Neuronal stem cell (in vitro differentiated cells): Measurements from ENCODE around the gene KIAA1958.

ENCODE experiments used
- DNase-seq: peaks from one replicate; pipeline ENCODE4 v3.0.0-alpha.2; 2013; ENCODE audit warnings: low spot score
- H2AFZ ChIP-seq: one replicate; pipeline ENCODE4 v1.6.1; 2013; ENCODE audit warnings: mild to moderate bottlenecking, low read length, inconsistent platforms
- H2AK5ac ChIP-seq: 2 replicates; pipeline ENCODE4 v1.6.1; 2013; ENCODE audit warnings: low read depth, mild to moderate bottlenecking, inconsistent platforms, low read length, moderate library complexity, mixed read lengths
- H2BK120ac ChIP-seq: 2 replicates; pipeline ENCODE4 v1.6.1; 2013; ENCODE audit warnings: low read depth, mild to moderate bottlenecking, inconsistent platforms, low read length, moderate library complexity, mixed read lengths
- H2BK12ac ChIP-seq: one replicate; pipeline ENCODE4 v1.6.1; 2013; ENCODE audit warnings: low read length, inconsistent platforms
- H2BK15ac ChIP-seq: 2 replicates; pipeline ENCODE4 v1.6.1; 2013; ENCODE audit warnings: mild to moderate bottlenecking, low read length, inconsistent platforms, mixed read lengths
- H2BK5ac ChIP-seq: one replicate; pipeline ENCODE4 v1.6.1; 2013; ENCODE audit warnings: inconsistent platforms, mild to moderate bottlenecking, low read length, moderate library complexity
- H3K14ac ChIP-seq: one replicate; pipeline ENCODE4 v1.6.1; 2013; ENCODE audit warnings: low read length, inconsistent platforms
- H3K18ac ChIP-seq: 2 replicates; pipeline ENCODE4 v1.6.1; 2013; ENCODE audit warnings: low read length, inconsistent platforms
- H3K23ac ChIP-seq: 2 replicates; pipeline ENCODE4 v1.6.1; 2013; ENCODE audit warnings: low read depth, mild to moderate bottlenecking, mixed read lengths, low read length, inconsistent platforms; ENCODE audit not compliant: poor library complexity
- H3K27ac ChIP-seq: replicated peaks from 3 replicates; pipeline ENCODE4 v1.5.1; 2013; ENCODE audit warnings: low read length, inconsistent platforms
- H3K27me3 ChIP-seq, 3 experiments: 2 replicates each; pipeline ENCODE4 v1.6.1; 2013; ENCODE audit warnings: low read length in 3 of 3, mild to moderate bottlenecking in 2 of 3, inconsistent platforms in 1 of 3, low read depth in 1 of 3, mixed read lengths in 1 of 3, moderate library complexity in 1 of 3; ENCODE audit not compliant: control insufficient read depth in 3 of 3, insufficient read depth in 3 of 3
- H3K36me3 ChIP-seq, 2 donors: replicated peaks in 1 of 2; 2 replicates each; pipeline ENCODE4 v1.6.1; 2013; ENCODE audit warnings: low read length in 2 of 2; ENCODE audit not compliant: control insufficient read depth in 2 of 2, insufficient read depth in 2 of 2
- H3K4ac ChIP-seq: 2 replicates; pipeline ENCODE4 v1.6.1; 2013; ENCODE audit warnings: inconsistent platforms, mild to moderate bottlenecking, low read length, moderate library complexity
- H3K4me1 ChIP-seq, 2 donors: 1 replicate in 1 of 2; 2 replicates in 1 of 2; pipeline ENCODE4 v1.6.1; 2013; ENCODE audit warnings: low read length in 2 of 2, low read depth in 1 of 2; ENCODE audit not compliant: control insufficient read depth in 2 of 2, insufficient read depth in 1 of 2
- H3K4me2 ChIP-seq: one replicate; pipeline ENCODE4 v1.6.1; 2013; ENCODE audit warnings: mild to moderate bottlenecking, low read length, inconsistent platforms; ENCODE audit not compliant: insufficient read depth, poor library complexity, severe bottlenecking
- H3K4me3 ChIP-seq, 2 donors: 2 replicates each; pipeline ENCODE4 v1.5.1; 2013; ENCODE audit warnings: low read length in 2 of 2, mild to moderate bottlenecking in 2 of 2, inconsistent platforms in 1 of 2, moderate library complexity in 1 of 2
- H3K79me1 ChIP-seq: one replicate; pipeline ENCODE4 v1.6.1; 2013; ENCODE audit warnings: low read depth, mild to moderate bottlenecking, inconsistent platforms, low read length, moderate library complexity
- H3K9ac ChIP-seq: one replicate; pipeline ENCODE4 v1.6.1; 2013; ENCODE audit warnings: mild to moderate bottlenecking, low read depth, low read length, inconsistent platforms; ENCODE audit not compliant: poor library complexity
- H3K9me3 ChIP-seq, 2 donors: replicated peaks in 1 of 2; 2 replicates each; pipeline versions ENCODE3 to v1.6.1; 2013; ENCODE audit warnings: low read length in 2 of 2, mild to moderate bottlenecking in 2 of 2, inconsistent platforms in 1 of 2, low read depth in 1 of 2, mixed read lengths in 1 of 2, moderate library complexity in 1 of 2; ENCODE audit not compliant: control insufficient read depth in 2 of 2, insufficient read depth in 1 of 2
- H4K8ac ChIP-seq: one replicate; pipeline ENCODE4 v1.6.1; 2013; ENCODE audit warnings: low read depth, mild to moderate bottlenecking, inconsistent platforms, low read length, moderate library complexity
- H4K91ac ChIP-seq: one replicate; pipeline ENCODE4 v1.6.1; 2013; ENCODE audit warnings: low read length, low read depth, mild to moderate bottlenecking, inconsistent platforms; ENCODE audit not compliant: poor library complexity
- WGBS, 2 donors: extraction: QIAGEN DNeasy Blood & Tissue Kit; methylation state at CpG; one replicate each; pipeline ENCODE4 v1.1.7; 2013; ENCODE audit warnings: missing lambda C conversion rate in 2 of 2, mixed read lengths in 1 of 2; ENCODE audit not compliant: insufficient read length in 2 of 2, insufficient replicate concordance in 1 of 2; ENCODE audit errors: extremely low coverage in 2 of 2; 5-methylcytosine and 5-hydroxymethylcytosine counted together

KIAA1958 gene

DNA sequence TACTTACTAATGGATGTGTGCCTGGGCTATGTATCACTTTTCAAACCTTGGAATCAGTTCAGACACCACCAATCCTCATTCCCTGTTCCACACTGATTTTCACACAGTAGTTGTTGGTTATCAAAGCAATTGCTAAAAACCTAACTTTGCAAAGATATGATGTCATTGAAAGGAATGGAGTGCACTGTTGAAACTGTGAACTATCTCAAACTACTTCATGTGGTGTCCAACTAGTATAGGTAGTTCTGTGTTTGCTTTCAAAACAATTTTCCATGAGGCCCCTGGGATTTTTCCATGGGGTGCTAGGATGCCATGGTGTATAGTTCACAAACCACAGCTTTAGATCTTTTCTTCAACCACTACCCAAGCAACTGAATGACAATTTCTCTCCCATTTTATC, 213.5 kb downstream of the KIAA1958 start:
- Histone ChIP-seq H3K23ac (no peak overlapping the region), H3K9me3 (peaks cover 0 to 5% of the 10 kb centered on the region in 2 donors), H4K91ac (no peak overlapping the region), H3K27me3 (no peaks in the 10 kb centered on the region), H2BK5ac (no peak overlapping the region), H3K4me1 (no peaks in the 10 kb centered on the region), H3K79me1 (peaks cover 3% of the 10 kb centered on the region), H3K4me3 (no peak overlapping the region), H2BK120ac (no peak overlapping the region), H3K4ac (no peak overlapping the region), H3K36me3 (peaks cover 5 to 80% of the 10 kb centered on the region in 2 donors), H2AK5ac (no peak overlapping the region), H2AFZ (no peak overlapping the region), H3K9ac (no peak overlapping the region), H2BK12ac (no peak overlapping the region), H3K18ac (no peak overlapping the region), H3K27ac (no peak overlapping the region), H2BK15ac (no peak overlapping the region), H4K8ac (no peak overlapping the region), H3K14ac (no peak overlapping the region), H3K4me2 (no peak overlapping the region)
- DNase-seq, result no peak

DNA sequence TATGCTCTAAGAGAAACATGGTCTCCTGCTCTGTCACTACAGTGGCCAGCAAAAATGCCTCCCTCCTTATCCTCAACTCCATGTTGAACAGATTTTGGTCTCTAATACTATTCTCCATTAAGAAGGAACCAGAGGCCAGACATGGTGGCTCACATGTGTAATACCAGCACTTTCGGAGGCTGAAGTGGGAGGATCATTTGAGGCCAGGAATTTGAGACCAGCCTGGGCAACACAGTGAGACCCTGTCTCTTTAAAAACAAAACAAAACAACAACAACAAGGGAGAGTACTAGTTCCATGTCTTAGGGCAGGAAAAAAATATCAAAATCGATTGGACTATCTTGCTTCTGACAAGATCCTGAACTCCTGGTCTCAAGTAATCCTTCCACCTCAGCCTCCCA, 216.7 kb downstream of the KIAA1958 start:
- no peak overlapping the region for H2BK5ac ChIP-seq
- no peak overlapping the region for H3K14ac ChIP-seq
- no peaks in the 10 kb centered on the region for H3K27me3 ChIP-seq
- no peak overlapping the region for H2BK120ac ChIP-seq
- H3K4me1 ChIP-seq, result no peaks in the 10 kb centered on the region
- no peak overlapping the region for H3K23ac ChIP-seq
- H2BK12ac ChIP-seq, result no peak overlapping the region
- no peak overlapping the region for H4K8ac ChIP-seq
- no peak overlapping the region for H2AK5ac ChIP-seq
- no peak overlapping the region for H2BK15ac ChIP-seq
- H2AFZ ChIP-seq, result no peak overlapping the region
- no peak overlapping the region for H4K91ac ChIP-seq
- no peak overlapping the region for H3K4ac ChIP-seq
- H3K27ac ChIP-seq, result no peak overlapping the region
- no peak overlapping the region for H3K9ac ChIP-seq
- no peaks in the 10 kb centered on the region for H3K9me3 ChIP-seq
- no peak for DNase-seq
- H3K36me3 ChIP-seq, result peaks cover 3 to 55% of the 10 kb centered on the region in 2 donors
- WGBS, 2 donors, result no CpG with 5 or more reads among the region's 2 CpGs
- H3K79me1 ChIP-seq, result peaks cover 1% of the 10 kb centered on the region
- no peak overlapping the region for H3K18ac ChIP-seq
- no peak overlapping the region for H3K4me3 ChIP-seq
- no peak overlapping the region for H3K4me2 ChIP-seq

DNA sequence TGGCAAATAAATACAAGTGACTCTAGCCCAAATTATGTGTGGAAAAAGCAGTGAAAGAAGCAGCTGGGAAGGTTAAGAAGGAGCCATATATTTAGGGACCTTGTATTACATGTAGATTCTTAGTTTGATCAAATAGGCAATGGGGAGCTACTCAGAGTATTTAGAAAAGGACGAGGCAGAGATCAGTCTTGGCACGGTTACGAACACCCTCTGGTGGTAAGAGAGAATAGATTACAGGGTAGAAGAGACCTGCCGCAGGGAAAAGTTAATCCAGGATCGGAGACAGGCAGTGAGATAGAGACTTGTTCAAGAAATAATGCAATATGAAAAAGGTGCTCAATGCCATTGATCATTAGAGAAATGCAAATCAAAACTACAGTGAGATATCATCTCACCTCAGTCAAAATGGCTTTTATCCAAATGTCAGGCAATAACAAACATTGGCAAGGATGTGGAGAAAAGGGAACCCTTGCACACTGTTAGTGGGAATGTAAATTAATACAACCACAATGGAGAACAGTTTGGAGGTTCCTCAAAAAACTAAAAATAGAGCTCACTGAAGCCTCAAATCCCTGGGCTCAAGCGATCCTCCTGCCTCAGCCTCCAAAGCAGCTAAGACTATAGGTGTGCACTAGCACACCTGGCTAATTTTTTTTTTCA, 219.3 kb downstream of the KIAA1958 start:
- Histone ChIP-seq H2BK15ac (no peak overlapping the region), H3K27me3 (no peaks in the 10 kb centered on the region), H3K4me2 (no peak overlapping the region), H3K4ac (no peak overlapping the region), H3K9me3 (no peaks in the 10 kb centered on the region), H3K79me1 (peaks cover 1% of the 10 kb centered on the region), H2AFZ (no peak overlapping the region), H3K18ac (no peak overlapping the region), H3K9ac (no peak overlapping the region), H2BK5ac (no peak overlapping the region), H2AK5ac (no peak overlapping the region), H4K8ac (no peak overlapping the region), H3K14ac (no peak overlapping the region), H3K23ac (no peak overlapping the region), H2BK12ac (no peak overlapping the region), H3K4me3 (no peak overlapping the region), H3K27ac (no peak overlapping the region), H3K4me1 (peaks cover 0 to 1% of the 10 kb centered on the region in 2 donors), H2BK120ac (no peak overlapping the region), H4K91ac (no peak overlapping the region), H3K36me3 (peaks cover 0 to 46% of the 10 kb centered on the region in 2 donors)
- WGBS, 2 donors, result no CpG with 5 or more reads among the region's 6 CpGs
- DNase-seq, result peak; percentile 18

DNA sequence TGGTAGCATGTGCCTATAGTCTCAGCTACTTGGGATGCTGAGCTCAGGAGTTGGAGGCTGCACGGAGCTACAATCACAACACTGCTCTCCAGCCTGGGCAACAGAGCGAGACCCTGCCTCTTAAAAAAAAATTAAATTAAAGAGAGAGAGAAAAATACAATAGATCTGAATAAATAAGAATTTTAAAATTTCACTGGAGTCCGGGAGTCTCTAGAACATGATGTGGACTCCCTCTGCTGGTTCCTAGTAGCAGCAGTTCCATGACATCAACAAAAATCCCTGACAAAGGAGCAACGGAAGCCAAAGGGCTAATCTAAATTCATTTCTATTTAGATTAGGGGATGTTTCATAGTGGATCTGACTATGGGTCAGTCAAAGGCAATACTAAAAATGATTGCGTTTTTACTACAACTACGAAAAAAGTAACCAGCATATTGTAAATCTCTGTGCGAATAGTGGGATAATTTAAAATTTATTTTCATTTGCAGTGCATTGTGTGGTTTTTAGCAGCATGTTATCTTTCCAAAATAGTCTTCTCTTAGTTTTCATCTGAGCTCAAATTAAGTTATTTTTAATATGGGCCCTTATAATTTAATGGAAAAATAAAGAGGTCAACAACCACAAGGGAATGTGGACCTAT, 224.5 kb downstream of the KIAA1958 start:
- H4K91ac ChIP-seq, result no peak overlapping the region
- no peak overlapping the region for H2AFZ ChIP-seq
- no peak overlapping the region for H3K9ac ChIP-seq
- no peak overlapping the region for H2BK12ac ChIP-seq
- H4K8ac ChIP-seq, result no peak overlapping the region
- peaks cover 2% of the 10 kb centered on the region for H3K79me1 ChIP-seq
- H2AK5ac ChIP-seq, result no peak overlapping the region
- no peak overlapping the region for H3K27ac ChIP-seq
- no peaks in the 10 kb centered on the region for H3K27me3 ChIP-seq
- peaks cover 0 to 2% of the 10 kb centered on the region in 2 donors for H3K4me1 ChIP-seq
- H3K23ac ChIP-seq, result no peak overlapping the region
- WGBS, 2 donors, result no CpG with 5 or more reads among the region's 7 CpGs
- no peak overlapping the region for H3K4me2 ChIP-seq
- no peak for DNase-seq
- H2BK120ac ChIP-seq, result no peak overlapping the region
- no peak overlapping the region for H3K4ac ChIP-seq
- H3K14ac ChIP-seq, result no peak overlapping the region
- no peak overlapping the region for H2BK5ac ChIP-seq
- no peak overlapping the region for H3K4me3 ChIP-seq
- H2BK15ac ChIP-seq, result no peak overlapping the region
- peaks cover 0 to 16% of the 10 kb centered on the region in 2 donors for H3K9me3 ChIP-seq
- H3K18ac ChIP-seq, result no peak overlapping the region
- peaks cover 2 to 48% of the 10 kb centered on the region in 2 donors for H3K36me3 ChIP-seq
